NCI-H146 treated with DMSO at 0.1 percent for 48 hours (cell line): ENCODE measurements around the gene GRB14.
A peak's percentile ranks its signal among the peaks of the same experiment; 100 is the strongest.
"Not testable (repeated sequence)": the region's sequence is repeated elsewhere in the genome, so short reads cannot be mapped to it uniquely, and the experiment has no call there.

Source experiments
- DNase-seq: peaks from one replicate; lab custom pipeline; 2025; ENCODE audit not compliant: unreplicated experiment; lab: John Stamatoyannopoulos, UW

Gene GRB14

GRCh38 chr2:164504253-164504652, 117.0 kb downstream of the GRB14 start:
- no peak for DNase-seq

GRCh38 chr2:164498836-164499235, 122.4 kb downstream of the GRB14 start:
- DNase-seq, result peak; percentile 30

DNA sequence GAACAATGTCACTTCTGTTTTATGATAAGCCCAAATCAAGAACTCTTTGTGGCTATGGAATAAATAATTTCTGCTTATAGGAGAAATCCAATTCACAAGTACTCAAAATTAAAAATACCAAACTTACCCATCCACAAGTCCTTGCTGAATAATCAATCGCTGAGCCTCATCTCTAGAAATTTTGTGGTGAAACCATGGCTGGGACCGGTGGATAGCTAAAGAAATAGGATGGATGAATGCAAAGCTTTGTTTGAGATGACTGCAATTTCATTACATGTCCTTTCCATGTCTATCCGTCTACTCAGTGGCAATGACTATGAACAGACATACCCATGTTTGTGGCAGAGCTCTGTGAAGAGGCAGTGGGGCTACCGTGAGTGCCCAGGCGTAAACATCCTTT, 124.4 kb downstream of the GRB14 start:
- no peak for DNase-seq

GRCh38 chr2:164496421-164496820, 124.9 kb downstream of the GRB14 start:
- no peak for DNase-seq

DNA sequence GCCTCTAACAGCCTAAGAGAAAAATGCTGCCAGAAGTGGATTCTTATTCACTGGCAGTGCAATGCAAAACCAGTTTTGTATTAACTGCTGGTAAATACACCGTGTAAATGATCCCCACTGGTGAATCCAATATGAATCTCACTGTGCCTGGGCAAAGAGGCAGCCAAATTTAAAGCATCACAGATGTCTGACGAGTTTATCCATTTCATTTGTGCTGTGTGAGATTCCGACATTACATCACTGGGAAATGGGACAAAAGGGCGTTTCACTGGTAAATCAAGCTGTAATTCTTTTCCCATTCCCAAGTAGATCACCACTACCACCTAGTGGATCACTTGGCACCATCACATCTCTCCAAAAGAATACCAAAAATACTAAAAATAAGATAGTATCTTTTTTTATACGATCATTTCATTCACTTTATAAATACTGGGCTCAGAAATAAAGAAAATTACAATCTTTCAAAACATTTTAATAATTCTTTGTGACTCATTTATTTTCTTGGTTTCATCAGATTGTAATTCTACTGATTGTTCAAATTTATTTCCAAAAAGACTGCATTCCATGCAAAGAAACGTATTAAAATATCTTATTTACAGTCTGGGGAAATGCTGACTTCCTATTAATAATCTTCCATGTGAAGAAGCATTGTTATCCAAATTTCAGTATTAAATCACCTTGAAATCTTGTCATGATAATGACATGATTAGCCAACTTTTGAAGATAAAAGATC, 125.6 kb downstream of the GRB14 start:
- DNase-seq, result no peak

- no peak for DNase-seq
These were observed 135.7 kb downstream of the GRB14 start for GRCh38 chr2:164485541-164485940.

- DNase-seq, result peak; percentile 6
These were observed 141.8 kb downstream of the GRB14 start for GRCh38 chr2:164479460-164479859.

DNA sequence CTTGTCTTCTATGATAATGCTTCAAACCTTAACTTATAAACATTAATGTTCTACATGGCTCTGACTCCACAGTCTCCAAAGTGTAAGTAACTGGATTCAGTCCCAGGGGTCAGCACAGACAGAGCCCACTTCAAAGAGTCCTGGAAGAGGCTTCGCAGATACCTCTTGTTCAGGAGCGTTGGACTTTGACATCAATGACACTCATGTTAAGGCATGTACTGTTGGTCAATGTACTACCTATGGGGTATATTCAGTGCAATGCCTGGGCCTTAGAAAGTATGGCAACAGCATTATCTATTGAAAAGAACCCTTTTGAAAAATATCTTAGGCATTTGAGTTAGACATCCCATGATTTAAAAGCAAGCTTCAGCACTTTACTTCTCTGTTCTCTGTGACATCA, 143.1 kb downstream of the GRB14 start:
- DNase-seq, result no peak

DNA sequence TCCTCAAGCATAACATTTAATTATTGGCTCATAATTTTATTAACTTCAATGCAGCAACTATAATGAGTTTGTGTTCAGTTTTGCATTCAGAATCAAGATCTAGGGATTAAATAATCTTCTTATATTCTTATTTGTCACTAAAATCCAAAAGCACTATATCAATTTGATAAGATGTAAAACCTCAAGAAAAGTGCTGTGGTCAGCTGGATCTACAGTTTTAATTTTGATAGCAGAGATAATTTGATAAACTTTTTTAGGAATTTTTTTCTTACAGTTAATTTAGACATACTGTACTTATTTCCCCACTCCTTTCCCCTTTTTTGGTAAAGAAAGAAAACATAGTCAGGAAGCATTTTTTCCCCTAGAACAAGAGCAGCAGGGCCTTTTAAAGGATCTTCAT, 146.4 kb downstream of the GRB14 start:
- no peak for DNase-seq

DNA sequence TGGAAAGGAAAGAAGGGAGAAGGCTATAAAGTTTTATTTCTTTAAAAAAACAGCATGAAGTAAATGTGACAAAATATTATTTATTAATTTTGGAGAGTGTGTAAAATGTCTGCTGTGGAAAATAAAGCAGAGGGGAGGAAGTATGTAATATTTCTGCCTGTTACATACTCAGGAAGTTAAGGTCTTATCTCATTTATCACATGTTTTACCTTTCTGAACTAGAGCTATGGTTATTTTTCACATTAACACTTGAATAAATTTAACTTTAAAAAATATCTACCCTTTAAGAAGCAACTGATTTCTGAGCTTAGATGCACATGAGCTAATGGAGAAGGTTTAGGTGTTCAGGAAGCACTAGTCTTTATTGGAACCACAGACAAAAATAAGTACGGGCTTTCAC, 148.3 kb downstream of the GRB14 start:
- DNase-seq, result no peak

- DNase-seq, result not testable (repeated sequence)
These were observed 156.2 kb downstream of the GRB14 start for GRCh38 chr2:164465047-164465446.

DNA sequence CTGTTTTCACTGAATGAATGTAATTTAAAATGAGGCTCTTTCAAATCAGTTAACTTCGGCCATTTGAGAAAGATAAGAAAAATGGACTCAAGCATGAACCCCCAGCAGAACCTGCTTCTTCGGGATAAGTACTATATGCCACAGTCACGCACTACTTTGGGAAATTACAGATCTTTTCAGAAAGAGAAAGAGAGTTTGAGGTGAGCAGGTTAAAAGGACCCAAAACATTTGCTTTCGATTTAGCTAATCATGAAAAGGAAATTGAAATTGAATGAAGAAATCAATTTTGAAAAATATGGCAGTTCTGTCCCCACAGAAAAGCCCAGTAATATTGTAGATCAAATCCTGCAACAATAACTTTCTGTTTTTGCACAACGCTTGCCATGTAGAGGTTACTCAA, 156.9 kb downstream of the GRB14 start:
- no peak for DNase-seq

DNA sequence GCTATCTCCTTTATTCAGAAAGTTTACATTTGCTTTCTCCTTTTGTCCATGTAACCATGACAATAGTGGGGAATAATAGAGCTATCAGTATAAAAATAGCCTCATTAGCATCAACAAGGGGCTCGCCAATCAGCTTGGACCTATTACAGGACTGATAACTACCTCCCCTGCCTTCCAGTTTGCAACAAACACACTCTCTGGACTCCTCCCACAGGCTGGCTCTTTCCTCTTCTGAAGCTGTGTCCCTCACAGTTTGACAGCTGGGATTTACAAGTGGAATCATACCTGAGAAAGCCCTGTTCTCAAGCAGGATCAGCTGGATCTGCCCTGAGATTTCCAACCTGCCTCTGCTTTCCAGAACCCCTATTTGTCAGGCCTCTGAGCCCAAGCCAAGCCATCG, 162.5 kb downstream of the GRB14 start:
- no peak for DNase-seq

DNA sequence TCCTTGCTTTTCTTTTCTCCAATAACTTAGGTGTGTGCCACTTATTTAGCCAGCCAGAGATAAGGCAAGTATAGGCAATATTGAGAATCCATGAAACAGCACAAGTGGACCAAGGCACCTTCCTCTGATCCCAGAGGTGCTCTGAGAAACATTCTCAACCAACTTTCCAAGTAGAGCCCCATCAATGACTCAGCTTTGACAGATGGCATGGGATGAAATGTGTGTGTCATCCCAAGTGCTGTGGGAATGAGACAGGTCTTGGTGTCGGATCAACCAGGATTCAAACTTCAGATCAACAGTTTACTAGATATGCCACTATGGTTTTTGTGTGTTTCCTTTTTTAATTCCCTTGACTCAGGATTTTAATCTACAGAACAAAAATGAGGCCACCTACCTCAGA, 164.0 kb downstream of the GRB14 start:
- DNase-seq, result no peak

DNA sequence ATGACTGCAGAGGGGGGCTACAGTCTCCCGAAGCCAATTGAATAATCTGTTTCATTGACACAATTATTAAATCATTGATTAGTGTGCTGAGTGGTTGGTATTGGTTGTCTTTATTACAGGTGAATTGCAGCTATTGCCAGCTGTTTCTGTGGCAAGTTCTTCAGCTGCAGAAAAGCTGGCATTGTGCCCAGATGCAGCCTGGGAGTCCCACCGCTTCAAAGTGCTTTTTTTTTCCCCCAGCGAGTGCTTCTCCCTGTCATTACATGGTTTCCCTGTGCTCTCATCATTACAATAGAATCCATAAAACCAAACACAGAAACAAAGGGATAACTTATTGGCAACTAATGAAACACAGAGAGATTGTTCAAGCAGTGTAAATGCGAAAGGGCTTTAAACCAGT, 164.7 kb downstream of the GRB14 start:
- DNase-seq, result peak; percentile 28

DNA sequence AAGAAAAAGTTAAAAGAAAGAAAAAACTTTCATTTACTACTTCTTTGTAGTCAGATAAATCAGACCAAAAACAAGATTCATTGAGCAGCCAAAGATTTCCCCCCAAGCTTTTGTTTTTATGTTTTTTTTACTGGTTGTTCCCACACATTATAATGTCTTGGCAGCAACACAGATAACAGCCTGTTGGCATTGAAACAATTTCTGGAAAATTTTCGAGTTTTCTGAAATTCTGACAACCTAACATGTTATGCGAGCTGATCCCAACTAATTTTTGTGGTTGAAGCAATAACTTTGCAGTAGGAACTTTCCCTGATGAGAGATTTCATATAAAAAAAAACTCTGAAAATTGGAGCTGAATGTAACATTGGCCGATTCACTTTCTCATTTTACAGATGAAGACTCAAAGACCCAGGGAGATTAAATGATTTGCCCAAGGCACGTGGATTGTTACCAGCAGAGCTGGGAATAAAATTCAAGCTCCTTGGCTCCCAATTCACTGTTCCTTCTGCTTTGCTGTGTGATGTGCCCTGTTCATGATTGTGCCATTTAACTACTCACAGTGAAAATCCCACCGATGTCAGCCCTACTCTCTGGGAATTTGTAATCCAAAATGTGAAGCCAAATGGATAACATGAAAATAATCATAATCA, 167.5 kb downstream of the GRB14 start:
- DNase-seq, result no peak

DNA sequence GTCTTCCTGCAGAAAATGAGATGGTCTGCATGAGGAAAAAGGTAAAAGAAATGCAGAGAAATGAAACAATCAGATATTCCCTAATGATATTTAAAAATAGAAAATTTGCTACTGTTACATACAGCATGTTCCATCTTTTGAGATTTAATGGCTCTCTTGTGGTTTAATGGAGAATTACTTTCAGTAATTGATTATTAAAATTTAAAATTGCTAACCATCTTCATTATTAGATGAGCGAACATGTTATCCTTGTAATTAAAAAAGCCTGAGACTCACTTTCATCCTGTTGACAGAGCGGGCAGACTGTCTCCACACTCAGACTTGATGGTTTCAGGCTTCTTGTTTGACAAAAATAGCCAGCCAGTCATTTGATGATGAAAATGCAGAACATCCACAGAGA, 171.0 kb downstream of the GRB14 start:
- no peak for DNase-seq

DNA sequence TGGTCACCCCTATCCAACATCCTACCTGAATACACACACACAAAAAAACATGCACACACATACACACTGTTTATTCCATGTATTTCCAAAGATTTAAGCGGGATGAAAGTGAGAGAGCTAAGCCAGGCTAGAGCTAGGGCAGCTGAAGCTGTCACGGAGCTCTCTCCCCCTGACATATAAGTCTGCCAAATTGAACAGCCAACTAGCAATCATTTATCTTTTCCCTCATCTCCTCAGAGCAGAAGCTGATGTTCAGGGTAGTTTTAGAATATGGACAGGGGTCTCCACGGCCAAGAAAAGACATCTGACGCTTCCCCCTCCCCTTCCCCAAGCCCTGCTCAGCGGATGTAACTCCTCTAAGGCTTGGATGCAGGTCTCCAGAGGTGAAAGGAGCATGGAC, 171.6 kb downstream of the GRB14 start:
- DNase-seq, result no peak

GRCh38 chr2:164447660-164448059, 173.6 kb downstream of the GRB14 start:
- DNase-seq, result no peak
